H1 (cell line): ENCODE data around the gene C1orf21.

Source experiments
- JUN ChIP-seq: IDR thresholded peaks from 2 replicates; pipeline ENCODE4 v1.6.1; 2011; ENCODE audit warnings: low read depth, mild to moderate bottlenecking, improper control_type of control experiment, low read length
- POLR2A ChIP-seq, 2 experiments: IDR thresholded peaks; 1 replicate in 1 of 2; 2 replicates in 1 of 2; pipeline ENCODE4 v1.6.1; 2011; ENCODE audit warnings: low read depth in 2 of 2, low read length in 2 of 2, mild to moderate bottlenecking in 2 of 2; ENCODE audit errors: control extremely low read depth in 1 of 2
- POLR2AphosphoS5 ChIP-seq: IDR thresholded peaks from 2 replicates; pipeline ENCODE4 v1.6.1; 2011; ENCODE audit warnings: low read depth, low read length
- RXRA ChIP-seq: IDR thresholded peaks from 2 replicates; pipeline ENCODE4 v1.6.1; 2011; ENCODE audit warnings: low read depth, mild to moderate bottlenecking, low read length, moderate library complexity; ENCODE audit not compliant: insufficient read depth
- TAF7 ChIP-seq: optimal IDR thresholded peaks from 2 replicates; pipeline ENCODE3; 2011; ENCODE audit warnings: low read depth, mild to moderate bottlenecking, inconsistent platforms, low read length, moderate library complexity, borderline replicate concordance
- TCF12 ChIP-seq: IDR thresholded peaks from 2 replicates; pipeline ENCODE4 v1.6.1; 2011; ENCODE audit warnings: low read depth, mild to moderate bottlenecking, low read length
- USF2 ChIP-seq: IDR thresholded peaks from 2 replicates; pipeline ENCODE4 v1.6.1; 2011; ENCODE audit warnings: low read length, improper control_type of control experiment
- TF ChIP-seq, protein P1 (sequence below), 3 experiments: IDR thresholded peaks; 1 replicate in 2 of 3; 2 replicates in 1 of 3; pipeline versions ENCODE4 v1.5.1 to v1.6.1; 2011; ENCODE audit warnings: low read length in 3 of 3, mild to moderate bottlenecking in 3 of 3, inconsistent platforms in 2 of 3, low read depth in 1 of 3, moderate library complexity in 1 of 3; ENCODE audit not compliant: insufficient read depth in 1 of 3; ENCODE audit errors: control extremely low read depth in 1 of 3

DNA sequence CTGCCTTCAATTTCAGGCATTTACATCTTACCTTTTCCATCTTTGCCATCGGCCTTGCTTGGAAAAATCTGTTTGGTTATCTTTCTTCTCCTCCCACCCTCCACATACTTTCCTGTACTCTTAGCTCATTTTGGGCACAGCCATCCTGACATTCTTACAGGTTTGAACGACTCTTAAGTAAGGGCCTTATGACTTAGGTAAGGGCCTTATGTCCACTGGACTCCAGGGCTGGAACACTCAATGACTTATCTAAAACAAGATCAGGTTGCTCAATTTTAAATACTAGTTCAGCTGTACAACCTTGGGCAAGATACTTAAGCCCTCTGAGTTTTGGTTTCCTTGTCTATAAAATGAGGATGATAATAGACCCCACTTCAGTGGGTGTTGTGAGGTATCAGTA, 40.9 kb downstream of the C1orf21 start:
- no peak for TF ChIP-seq USF2
- TF ChIP-seq, protein P1, sequence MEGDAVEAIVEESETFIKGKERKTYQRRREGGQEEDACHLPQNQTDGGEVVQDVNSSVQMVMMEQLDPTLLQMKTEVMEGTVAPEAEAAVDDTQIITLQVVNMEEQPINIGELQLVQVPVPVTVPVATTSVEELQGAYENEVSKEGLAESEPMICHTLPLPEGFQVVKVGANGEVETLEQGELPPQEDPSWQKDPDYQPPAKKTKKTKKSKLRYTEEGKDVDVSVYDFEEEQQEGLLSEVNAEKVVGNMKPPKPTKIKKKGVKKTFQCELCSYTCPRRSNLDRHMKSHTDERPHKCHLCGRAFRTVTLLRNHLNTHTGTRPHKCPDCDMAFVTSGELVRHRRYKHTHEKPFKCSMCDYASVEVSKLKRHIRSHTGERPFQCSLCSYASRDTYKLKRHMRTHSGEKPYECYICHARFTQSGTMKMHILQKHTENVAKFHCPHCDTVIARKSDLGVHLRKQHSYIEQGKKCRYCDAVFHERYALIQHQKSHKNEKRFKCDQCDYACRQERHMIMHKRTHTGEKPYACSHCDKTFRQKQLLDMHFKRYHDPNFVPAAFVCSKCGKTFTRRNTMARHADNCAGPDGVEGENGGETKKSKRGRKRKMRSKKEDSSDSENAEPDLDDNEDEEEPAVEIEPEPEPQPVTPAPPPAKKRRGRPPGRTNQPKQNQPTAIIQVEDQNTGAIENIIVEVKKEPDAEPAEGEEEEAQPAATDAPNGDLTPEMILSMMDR (IDR thresholded peaks at IDR 0.05; ENCODE audit: control extremely low read depth in 1 of 3, insufficient read depth in 1 of 3, low read depth in 1 of 3, low read length in 3 of 3) = no peak
- TF ChIP-seq RXRA = no peak
- TF ChIP-seq JUN = no peak
- TF ChIP-seq TCF12 = no peak
- TF ChIP-seq TAF7 = no peak
- TF ChIP-seq POLR2A (IDR thresholded peaks at IDR 0.05; ENCODE audit: control extremely low read depth in 1 of 2, low read depth in 2 of 2, low read length in 2 of 2) = no peak
- no peak for TF ChIP-seq POLR2AphosphoS5
